IMR-90 (cell line): ENCODE results near the gene KRTAP10-3. TPM values are rescaled to one million over a fixed set of nuclear protein-coding genes. Genes with fewer than 3 reads are reported as not detected.

Experiments used
- ATAC-seq: fragments of 200-7000 bp; cut with Tn5 transposase; 2 replicates; pipeline ENCODE4 v1.9.1; 2020; ENCODE audit warnings: low read depth, mild to moderate bottlenecking, moderate library complexity
- BruUV-seq: library from RNA; stranded (reverse); fragments of 400-500 nt; replicated peaks from 2 replicates; lab custom pipeline; 2021; lab: Mats Ljungman, UMichigan
- CTCF ChIA-PET: fragments of 300-600 bp; formaldehyde crosslinking; extraction: SDS; loops from one replicate; lab custom pipeline; 2021; ENCODE audit warnings: antibody characterized with exemption; lab: Yijun Ruan, JAX
- POLR2A ChIA-PET: fragments of 300-600 bp; sonication (Branson Sonifier 250); formaldehyde crosslinking; loops from one replicate; lab custom pipeline; 2022; ENCODE audit warnings: antibody characterized with exemption; ENCODE audit not compliant: unreplicated experiment; lab: Charles Lee
- DNase-seq: peaks from one replicate; pipeline ENCODE4 v3.0.0; 2013
- H2AFZ ChIP-seq: replicated peaks from 2 replicates; pipeline ENCODE3; 2013; ENCODE audit warnings: low read length, mild to moderate bottlenecking; ENCODE audit not compliant: poor library complexity
- H2AK5ac ChIP-seq: 2 replicates; pipeline ENCODE4 v1.6.1; 2013; ENCODE audit warnings: low read depth, low read length, inconsistent platforms
- H2AK9ac ChIP-seq: replicated peaks from 2 replicates; pipeline ENCODE3; 2013; ENCODE audit warnings: mild to moderate bottlenecking, low read depth, low read length, moderate library complexity; ENCODE audit not compliant: poor library complexity
- H2BK120ac ChIP-seq: 2 replicates; pipeline ENCODE4 v1.6.1; 2013; ENCODE audit warnings: low read depth, low read length, inconsistent platforms
- H2BK15ac ChIP-seq: 3 replicates; pipeline ENCODE4 v1.6.1; 2013; ENCODE audit warnings: low read depth, low read length, inconsistent platforms
- H2BK20ac ChIP-seq: 2 replicates; pipeline ENCODE4 v1.6.1; 2013; ENCODE audit warnings: low read depth, mild to moderate bottlenecking, inconsistent platforms, low read length, moderate library complexity
- H2BK5ac ChIP-seq: 2 replicates; pipeline ENCODE4 v1.6.1; 2013; ENCODE audit warnings: mild to moderate bottlenecking, low read depth, low read length, inconsistent platforms; ENCODE audit not compliant: poor library complexity, severe bottlenecking
- H3K14ac ChIP-seq: replicated peaks from 2 replicates; pipeline ENCODE4 v1.6.1; 2013; ENCODE audit warnings: low read depth, low read length, inconsistent platforms
- H3K18ac ChIP-seq: 2 replicates; pipeline ENCODE4 v1.6.1; 2013; ENCODE audit warnings: low read depth, low read length, control low read depth
- H3K23ac ChIP-seq: 2 replicates; pipeline ENCODE4 v1.6.1; 2013; ENCODE audit warnings: low read depth, low read length, inconsistent platforms
- H3K27ac ChIP-seq: 2 replicates; pipeline ENCODE4 v1.5.1; 2013; ENCODE audit warnings: mild to moderate bottlenecking, control low read depth, low read length; ENCODE audit not compliant: insufficient read depth
- H3K27me3 ChIP-seq: 2 replicates; pipeline ENCODE4 v1.6.1; 2013; ENCODE audit warnings: low read length; ENCODE audit not compliant: control insufficient read depth, insufficient read depth
- H3K36me3 ChIP-seq: 2 replicates; pipeline ENCODE4 v1.6.1; 2013; ENCODE audit warnings: low read length, mixed read lengths; ENCODE audit not compliant: control insufficient read depth, insufficient read depth
- H3K4ac ChIP-seq: 2 replicates; pipeline ENCODE4 v1.6.1; 2013; ENCODE audit warnings: low read depth, low read length, inconsistent platforms
- H3K4me1 ChIP-seq: 2 replicates; pipeline ENCODE4 v1.6.1; 2013; ENCODE audit warnings: low read length, mixed read lengths; ENCODE audit not compliant: control insufficient read depth, insufficient read depth
- H3K4me2 ChIP-seq: 2 replicates; pipeline ENCODE4 v1.6.1; 2013; ENCODE audit warnings: low read depth, mild to moderate bottlenecking, control low read depth, low read length, moderate library complexity
- H3K4me3 ChIP-seq: 2 replicates; pipeline ENCODE4 v1.5.1; 2013; ENCODE audit warnings: low read depth, mild to moderate bottlenecking, control low read depth, low read length, moderate library complexity; ENCODE audit not compliant: insufficient read depth
- H3K56ac ChIP-seq: 2 replicates; pipeline ENCODE4 v1.6.1; 2013; ENCODE audit warnings: low read length, inconsistent platforms; ENCODE audit not compliant: insufficient read depth; ENCODE audit errors: extremely low read depth
- H3K79me1 ChIP-seq, 2 experiments: 2 replicates each; pipeline ENCODE4 v1.6.1; 2013; ENCODE audit warnings: low read length in 2 of 2, inconsistent platforms in 1 of 2, low read depth in 1 of 2
- H3K9ac ChIP-seq: 2 replicates; pipeline ENCODE4 v1.6.1; 2013; ENCODE audit warnings: low read depth, low read length, control low read depth
- H3K9me1 ChIP-seq: 2 replicates; pipeline ENCODE4 v1.6.1; 2013; ENCODE audit warnings: low read length, inconsistent platforms; ENCODE audit not compliant: insufficient read depth
- H3K9me3 ChIP-seq: 2 replicates; pipeline ENCODE4 v1.6.1; 2013; ENCODE audit warnings: low read length; ENCODE audit not compliant: control insufficient read depth, insufficient read depth
- H4K20me1 ChIP-seq: 2 replicates; pipeline ENCODE4 v1.6.1; 2013; ENCODE audit warnings: low read length, inconsistent platforms; ENCODE audit not compliant: insufficient read depth
- H4K5ac ChIP-seq: 2 replicates; pipeline ENCODE4 v1.6.1; 2013; ENCODE audit warnings: mild to moderate bottlenecking, low read depth, low read length, control low read depth
- H4K8ac ChIP-seq, 2 experiments: 2 replicates each; pipeline ENCODE4 v1.6.1; 2013; ENCODE audit warnings: low read depth in 2 of 2, low read length in 2 of 2, control low read depth in 1 of 2, inconsistent platforms in 1 of 2
- H4K91ac ChIP-seq: 2 replicates; pipeline ENCODE4 v1.6.1; 2013; ENCODE audit warnings: low read depth, low read length, inconsistent platforms; ENCODE audit not compliant: insufficient read depth
- BHLHE40 ChIP-seq: fragments of 150-350 bp; IDR thresholded peaks from 2 replicates; pipeline ENCODE4 v1.6.1; 2016; ENCODE audit warnings: mild to moderate bottlenecking, low read depth, low read length
- CEBPB ChIP-seq: IDR thresholded peaks from 2 replicates; pipeline ENCODE4 v1.6.1; 2012; ENCODE audit warnings: low read depth, low read length, improper control_type of control experiment
- CHD1 ChIP-seq: IDR thresholded peaks from 2 replicates; pipeline ENCODE4 v1.6.1; 2012; ENCODE audit warnings: low read depth, low read length, improper control_type of control experiment
- FOS ChIP-seq: fragments of 150-350 bp; IDR thresholded peaks from 2 replicates; pipeline ENCODE4 v1.6.1; 2016; ENCODE audit warnings: low read depth, low read length
- MAFK ChIP-seq: IDR thresholded peaks from 2 replicates; pipeline ENCODE4 v1.6.1; 2012; ENCODE audit warnings: low read depth, low read length, improper control_type of control experiment
- MAZ ChIP-seq: IDR thresholded peaks from 2 replicates; pipeline ENCODE4 v1.6.1; 2012; ENCODE audit warnings: low read depth, mild to moderate bottlenecking, low read length, improper control_type of control experiment, moderate library complexity, borderline replicate concordance
- MXI1 ChIP-seq: IDR thresholded peaks from 2 replicates; pipeline ENCODE4 v1.6.1; 2012; ENCODE audit warnings: low read depth, mild to moderate bottlenecking, low read length, moderate library complexity, borderline replicate concordance
- NFE2L2 ChIP-seq: fragments of 150-350 bp; IDR thresholded peaks from 2 replicates; pipeline ENCODE4 v1.6.1; 2016; ENCODE audit warnings: low read depth, mild to moderate bottlenecking, low read length
- POLR2A ChIP-seq: IDR thresholded peaks from 2 replicates; pipeline ENCODE4 v1.6.1; 2012; ENCODE audit warnings: mild to moderate bottlenecking, low read depth, low read length
- RAD21 ChIP-seq: IDR thresholded peaks from 2 replicates; pipeline ENCODE4 v1.6.1; 2012; ENCODE audit warnings: low read length, improper control_type of control experiment
- RCOR1 ChIP-seq: IDR thresholded peaks from 2 replicates; pipeline ENCODE4 v1.6.1; 2012; ENCODE audit warnings: mild to moderate bottlenecking, low read length, improper control_type of control experiment; ENCODE audit not compliant: insufficient replicate concordance
- RFX5 ChIP-seq: IDR thresholded peaks from 2 replicates; pipeline ENCODE4 v1.8.0; 2012; ENCODE audit warnings: low read depth, mild to moderate bottlenecking, low read length, moderate library complexity
- SMC3 ChIP-seq: fragments of 150-350 bp; IDR thresholded peaks from 2 replicates; pipeline ENCODE4 v1.6.1; 2016; ENCODE audit warnings: low read depth, mild to moderate bottlenecking, antibody characterized with exemption, low read length, moderate library complexity
- WGBS, 2 experiments: methylation state at CpG; one replicate each; pipeline versions ENCODE4 v1.1.5 to v1.1.7; 2013; ENCODE audit warnings: missing lambda C conversion rate in 2 of 2; ENCODE audit not compliant: insufficient read length in 1 of 2; ENCODE audit errors: extremely low coverage in 2 of 2; 5-methylcytosine and 5-hydroxymethylcytosine counted together
- dilution Hi-C: fragments of 300-500 bp; cut with HindIII; formaldehyde crosslinking; loops from one replicate; pipeline ENCODE4 v1.14.3; 2018; ENCODE audit warnings: low sequenced_read_pairs; ENCODE audit not compliant: unreplicated experiment
- in situ Hi-C: fragments of 300-500 bp; cut with MboI; formaldehyde crosslinking; loops from 3 replicates; pipeline ENCODE4 v1.14.3; 2019; ENCODE audit warnings: low sequenced_read_pairs, inconsistent platforms, mixed read lengths
- intact Hi-C: fragments of 100-400 bp; cut with micrococcal nuclease; formaldehyde crosslinking; loops from 2 replicates; pipeline ENCODE4 v1.10.0; 2022
- polyA plus RNA-seq, 3 experiments: library from polyadenylated mRNA; depleted of rRNA; stranded (reverse); fragments of >200 nt; gene quantifications; 2 replicates each; pipeline ENCODE4 v1.2.3, GENCODE V29; 2012; ENCODE audit warnings: low replicate concordance in 1 of 3
- total RNA-seq: library from RNA; depleted of rRNA; stranded (reverse); fragments of >200 nt; gene quantifications from 2 replicates; pipeline ENCODE4 v1.2.3, GENCODE V29; 2012
- TF ChIP-seq, protein P1 (sequence below): fragments of 150-350 bp; IDR thresholded peaks from 2 replicates; pipeline ENCODE4 v1.6.1; 2016; ENCODE audit warnings: low read depth, mild to moderate bottlenecking, low read length, moderate library complexity, borderline replicate concordance
- TF ChIP-seq, protein P2 (sequence below): conservative IDR thresholded peaks from 2 replicates; pipeline ENCODE4 v1.5.1; 2012; ENCODE audit warnings: mild to moderate bottlenecking, low read depth, low read length, improper control_type of control experiment
- TF ChIP-seq, protein P3 (sequence below): fragments of 150-350 bp; IDR thresholded peaks from 2 replicates; pipeline ENCODE4 v1.6.1; 2017; ENCODE audit warnings: mild to moderate bottlenecking, antibody characterized with exemption, low read length, low read depth

KRTAP10-3 gene
- total and polyA plus RNA-seq, 2 of the 4 experiments (the other 2 are of a cell fraction) = not detected

DNA sequence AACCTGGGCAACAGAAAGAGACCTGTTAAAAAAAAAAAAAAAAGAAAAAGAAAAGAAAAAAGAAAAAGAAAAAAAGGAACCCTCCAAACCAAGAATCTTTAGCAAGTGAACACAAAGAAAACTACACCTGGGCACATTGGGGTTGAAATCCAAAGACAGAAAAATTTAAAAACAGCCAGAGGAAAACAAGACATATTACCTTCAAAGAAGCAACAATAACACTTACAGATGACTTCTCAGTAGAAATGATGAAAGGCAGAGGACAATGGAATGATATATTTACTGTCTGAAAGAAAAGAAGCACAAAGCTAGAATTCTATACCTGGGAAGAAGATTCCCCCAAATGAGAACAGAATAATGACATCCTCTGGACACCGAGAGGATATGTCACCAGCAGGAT lies 15.9 kb downstream of the KRTAP10-3 start:
- CTCF ChIA-PET = no interaction called here
- Histone ChIP-seq H4K8ac (no peak overlapping the region), H4K91ac (no peak overlapping the region), H3K4me3 (no peak overlapping the region), H3K9me3 (peaks cover 2% of the 10 kb centered on the region), H3K4ac (no peak overlapping the region), H2BK120ac (no peak overlapping the region), H3K36me3 (no peaks in the 10 kb centered on the region), H3K9me1 (no peaks in the 10 kb centered on the region), H3K27ac (no peak overlapping the region), H3K4me2 (no peak overlapping the region), H2BK5ac (no peak overlapping the region), H3K14ac (no peak overlapping the region), H2AK5ac (no peak overlapping the region), H3K23ac (no peak overlapping the region), H2AK9ac (no peak overlapping the region), H4K20me1 (no peaks in the 10 kb centered on the region), H3K18ac (no peak overlapping the region), H3K79me1 (no peaks in the 10 kb centered on the region), H2AFZ (no peak overlapping the region), H3K56ac (no peak overlapping the region), H3K27me3 (peaks cover 3% of the 10 kb centered on the region), H2BK15ac (no peak overlapping the region), H3K9ac (no peak overlapping the region), H3K4me1 (no peaks in the 10 kb centered on the region), H4K5ac (no peak overlapping the region), H2BK20ac (no peak overlapping the region)
- WGBS, 2 experiments = no CpG with 5 or more reads among the region's 1 CpG
- DNase-seq (no peak), ATAC-seq (no peak)
- intact Hi-C loops = no loop called here
- in situ Hi-C loops = no loop called here
- dilution Hi-C loops = no loop called here
- no peak for TF ChIP-seq SMC3
- no peak for TF ChIP-seq RFX5
- TF ChIP-seq CEBPB = no peak
- TF ChIP-seq, protein P1, sequence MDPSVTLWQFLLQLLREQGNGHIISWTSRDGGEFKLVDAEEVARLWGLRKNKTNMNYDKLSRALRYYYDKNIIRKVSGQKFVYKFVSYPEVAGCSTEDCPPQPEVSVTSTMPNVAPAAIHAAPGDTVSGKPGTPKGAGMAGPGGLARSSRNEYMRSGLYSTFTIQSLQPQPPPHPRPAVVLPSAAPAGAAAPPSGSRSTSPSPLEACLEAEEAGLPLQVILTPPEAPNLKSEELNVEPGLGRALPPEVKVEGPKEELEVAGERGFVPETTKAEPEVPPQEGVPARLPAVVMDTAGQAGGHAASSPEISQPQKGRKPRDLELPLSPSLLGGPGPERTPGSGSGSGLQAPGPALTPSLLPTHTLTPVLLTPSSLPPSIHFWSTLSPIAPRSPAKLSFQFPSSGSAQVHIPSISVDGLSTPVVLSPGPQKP = no peak
- no peak for TF ChIP-seq MAFK
- TF ChIP-seq, protein P2, sequence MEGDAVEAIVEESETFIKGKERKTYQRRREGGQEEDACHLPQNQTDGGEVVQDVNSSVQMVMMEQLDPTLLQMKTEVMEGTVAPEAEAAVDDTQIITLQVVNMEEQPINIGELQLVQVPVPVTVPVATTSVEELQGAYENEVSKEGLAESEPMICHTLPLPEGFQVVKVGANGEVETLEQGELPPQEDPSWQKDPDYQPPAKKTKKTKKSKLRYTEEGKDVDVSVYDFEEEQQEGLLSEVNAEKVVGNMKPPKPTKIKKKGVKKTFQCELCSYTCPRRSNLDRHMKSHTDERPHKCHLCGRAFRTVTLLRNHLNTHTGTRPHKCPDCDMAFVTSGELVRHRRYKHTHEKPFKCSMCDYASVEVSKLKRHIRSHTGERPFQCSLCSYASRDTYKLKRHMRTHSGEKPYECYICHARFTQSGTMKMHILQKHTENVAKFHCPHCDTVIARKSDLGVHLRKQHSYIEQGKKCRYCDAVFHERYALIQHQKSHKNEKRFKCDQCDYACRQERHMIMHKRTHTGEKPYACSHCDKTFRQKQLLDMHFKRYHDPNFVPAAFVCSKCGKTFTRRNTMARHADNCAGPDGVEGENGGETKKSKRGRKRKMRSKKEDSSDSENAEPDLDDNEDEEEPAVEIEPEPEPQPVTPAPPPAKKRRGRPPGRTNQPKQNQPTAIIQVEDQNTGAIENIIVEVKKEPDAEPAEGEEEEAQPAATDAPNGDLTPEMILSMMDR = no peak
- no peak for TF ChIP-seq NFE2L2
- no peak for TF ChIP-seq BHLHE40
- TF ChIP-seq POLR2A = no peak
- no peak for TF ChIP-seq RCOR1
- no peak for TF ChIP-seq MAZ
- no peak for TF ChIP-seq RAD21
- TF ChIP-seq, protein P3, sequence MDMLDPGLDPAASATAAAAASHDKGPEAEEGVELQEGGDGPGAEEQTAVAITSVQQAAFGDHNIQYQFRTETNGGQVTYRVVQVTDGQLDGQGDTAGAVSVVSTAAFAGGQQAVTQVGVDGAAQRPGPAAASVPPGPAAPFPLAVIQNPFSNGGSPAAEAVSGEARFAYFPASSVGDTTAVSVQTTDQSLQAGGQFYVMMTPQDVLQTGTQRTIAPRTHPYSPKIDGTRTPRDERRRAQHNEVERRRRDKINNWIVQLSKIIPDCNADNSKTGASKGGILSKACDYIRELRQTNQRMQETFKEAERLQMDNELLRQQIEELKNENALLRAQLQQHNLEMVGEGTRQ = no peak
- TF ChIP-seq CHD1 = no peak
- TF ChIP-seq MXI1 = no peak
- TF ChIP-seq FOS = no peak
- POLR2A ChIA-PET = no interaction called here
- no TSS peak for BruUV-seq
